GM12865 (cell line): ENCODE results near the gene CBS.

ENCODE experiments used
- DNase-seq: peaks from one replicate; pipeline ENCODE4 v3.0.0; 2010; ENCODE audit warnings: low read depth
- H3K4me3 ChIP-seq: 2 replicates; pipeline ENCODE4 v1.5.1; 2011; ENCODE audit warnings: mild to moderate bottlenecking, low read depth, low read length, control low read depth
- CTCF ChIP-seq: IDR thresholded peaks from 2 replicates; pipeline ENCODE4 v1.5.1; 2011; ENCODE audit warnings: low read length, control low read depth, low read depth, inconsistent platforms; ENCODE audit not compliant: insufficient read depth; ENCODE audit errors: missing control alignments

Gene CBS

GRCh38 chr21:43004926-43005325, 70.7 kb downstream of the CBS start:
- H3K4me3 ChIP-seq, result no peak overlapping the region
- no peak for DNase-seq
- TF ChIP-seq CTCF, result no peak
